Activated CD4-positive, alpha-beta T cell treated with anti-CD3 and anti-CD28 coated beads for 48 hours (primary cell): ENCODE data around the gene TMOD1.
A peak's percentile ranks its signal among the peaks of the same experiment; 100 is the strongest.

ENCODE experiments used
- DNase-seq: peaks from one replicate; pipeline ENCODE4 v3.0.0-alpha.2; 2020

Gene TMOD1

GRCh38 chr9:97518909-97519307, 17.4 kb downstream of the TMOD1 start:
- DNase-seq: no peak

- DNase-seq: no peak
These were observed 18.0 kb downstream of the TMOD1 start for GRCh38 chr9:97519441-97519970.

GRCh38 chr9:97521576-97522333, 20.3 kb downstream of the TMOD1 start:
- DNase-seq: no peak

- no peak for DNase-seq
These were observed 23.0 kb downstream of the TMOD1 start for GRCh38 chr9:97524424-97524823.

- DNase-seq: no peak
These were observed 24.0 kb downstream of the TMOD1 start for GRCh38 chr9:97525451-97525850.

GRCh38 chr9:97526895-97527575, 25.6 kb downstream of the TMOD1 start:
- no peak for DNase-seq

GRCh38 chr9:97527626-97528528, 26.4 kb downstream of the TMOD1 start:
- DNase-seq: no peak

- DNase-seq: no peak
These were observed 27.2 kb downstream of the TMOD1 start for GRCh38 chr9:97528529-97529230.

GRCh38 chr9:97529363-97530076, 28.1 kb downstream of the TMOD1 start:
- DNase-seq: peak; percentile 34

- no peak for DNase-seq
These were observed 30.5 kb downstream of the TMOD1 start for GRCh38 chr9:97531888-97532376.

GRCh38 chr9:97534185-97534584, 32.7 kb downstream of the TMOD1 start:
- DNase-seq: no peak

GRCh38 chr9:97534961-97535594, 33.6 kb downstream of the TMOD1 start:
- no peak for DNase-seq

- no peak for DNase-seq
These were observed 34.3 kb downstream of the TMOD1 start for GRCh38 chr9:97535771-97536170.

- DNase-seq: no peak
These were observed 35.0 kb downstream of the TMOD1 start for GRCh38 chr9:97536480-97536879.

- no peak for DNase-seq
These were observed 42.1 kb downstream of the TMOD1 start for GRCh38 chr9:97543561-97543960.

GRCh38 chr9:97545486-97545885, 44.0 kb downstream of the TMOD1 start:
- no peak for DNase-seq

GRCh38 chr9:97547098-97547829, 45.8 kb downstream of the TMOD1 start:
- DNase-seq: no peak

GRCh38 chr9:97548379-97548778, 46.9 kb downstream of the TMOD1 start:
- DNase-seq: no peak

- DNase-seq: no peak
These were observed 47.5 kb downstream of the TMOD1 start for GRCh38 chr9:97548819-97549540.

- no peak for DNase-seq
These were observed 48.9 kb downstream of the TMOD1 start for GRCh38 chr9:97550386-97550785.
